Activated T-cell treated with anti-CD3 and anti-CD28 coated beads for 48 hours (primary cell): Measurements from ENCODE around the gene ZNF317.
A peak's percentile ranks its signal among the peaks of the same experiment; 100 is the strongest.

Experiments used
- DNase-seq: peaks from one replicate; pipeline ENCODE4 v3.0.0-alpha.2; 2020; ENCODE audit warnings: low read depth

The ZNF317 gene

GRCh38 chr19:9140159-9140874 is at the start of gene ZNF317:
Gene ZNF317, plus strand, starts transcription at chr19:9140397. Its CDS starts 15,620 bp downstream, at chr19:9156017.
- peak; percentile 79 for DNase-seq

- no peak for DNase-seq
Observed at GRCh38 chr19:9107375-9107774, 32.8 kb upstream of the ZNF317 start, which contains the start of gene OR7G2. Gene OR7G2, minus strand, starts transcription at chr19:9107475. Its CDS starts 4,232 bp downstream, at chr19:9103243.

GRCh38 chr19:9109959-9110358 is 30.2 kb upstream of the ZNF317 start:
- DNase-seq = no peak

- DNase-seq = no peak
Observed at GRCh38 chr19:9115307-9115813, 24.8 kb upstream of the ZNF317 start, which contains the start of gene OR7G1. Gene OR7G1, minus strand, starts transcription at chr19:9115763. Its CDS starts 0 bp downstream, at chr19:9115763.

GRCh38 chr19:9116547-9116946 is 23.6 kb upstream of the ZNF317 start:
- no peak for DNase-seq

- no peak for DNase-seq
Observed at GRCh38 chr19:9126900-9127405, 13.2 kb upstream of the ZNF317 start, which contains the start of gene OR7G3. Gene OR7G3, minus strand, starts transcription at chr19:9126950. Its CDS starts 0 bp downstream, at chr19:9126950.

GRCh38 chr19:9128171-9128570 is 12.0 kb upstream of the ZNF317 start:
- DNase-seq = no peak

- no peak for DNase-seq
Observed at GRCh38 chr19:9130965-9131364, 9.2 kb upstream of the ZNF317 start.

GRCh38 chr19:9132422-9132821 is 7.8 kb upstream of the ZNF317 start:
- no peak for DNase-seq

- DNase-seq = no peak
Observed at GRCh38 chr19:9139609-9140158, 513 bp upstream of the ZNF317 start.

- DNase-seq = no peak
Observed at GRCh38 chr19:9144920-9145319, 4.7 kb downstream of the ZNF317 start.

GRCh38 chr19:9146882-9147281 is 6.7 kb downstream of the ZNF317 start:
- DNase-seq = no peak

GRCh38 chr19:9148697-9149096 is 8.5 kb downstream of the ZNF317 start:
- DNase-seq = no peak

- no peak for DNase-seq
Observed at GRCh38 chr19:9149997-9150396, 9.8 kb downstream of the ZNF317 start.

- no peak for DNase-seq
Observed at GRCh38 chr19:9150650-9151049, 10.5 kb downstream of the ZNF317 start.

GRCh38 chr19:9151367-9151766 is 11.2 kb downstream of the ZNF317 start:
- no peak for DNase-seq

- no peak for DNase-seq
Observed at GRCh38 chr19:9155591-9155990, 15.4 kb downstream of the ZNF317 start.

- no peak for DNase-seq
Observed at GRCh38 chr19:9156304-9156703, 16.1 kb downstream of the ZNF317 start.

GRCh38 chr19:9159891-9160290 is 19.7 kb downstream of the ZNF317 start:
- DNase-seq = no peak

GRCh38 chr19:9161427-9161826 is 21.2 kb downstream of the ZNF317 start:
- no peak for DNase-seq

- DNase-seq = no peak
Observed at GRCh38 chr19:9165261-9165660, 25.1 kb downstream of the ZNF317 start.

- DNase-seq = no peak
Observed at GRCh38 chr19:9166846-9167245, 26.6 kb downstream of the ZNF317 start.

- DNase-seq = no peak
Observed at GRCh38 chr19:9171393-9171991, 31.3 kb downstream of the ZNF317 start.
